ENCODE data around the gene SMARCA1. TPM values are rescaled to one million over a fixed set of nuclear protein-coding genes. Genes with fewer than 3 reads are reported as not detected.

Gene SMARCA1
- total RNA-seq, 2 experiments from 2014 or later = not detected

GRCh38 chrX:129403974-129404669 is 119.2 kb downstream of the SMARCA1 start:
- Mint-ChIP-seq H3K4me3 (no peak overlapping the region), H3K9me3 (no peaks in the 10 kb centered on the region), H3K4me1 (no peaks in the 10 kb centered on the region), H3K27ac (no peak overlapping the region), H3K27me3 (no peaks in the 10 kb centered on the region), H3K36me3 (ENCODE audit: low read depth) (no peaks in the 10 kb centered on the region)
- CTCF ChIA-PET = no interaction called here
- no peak for DNase-seq
- POLR2A ChIA-PET = no interaction called here

Other genes with a start within 250 kb of the SMARCA1 start
- gene OCRL, start 16.8 kb upstream of the SMARCA1 start, total RNA-seq = 1 to 10 TPM; 1.9 to 2.1 TPM
- gene APLN, start 131.5 kb upstream of the SMARCA1 start, total RNA-seq = under 1 TPM; 0.17 to 0.25 TPM
- gene XPNPEP2, start 215.5 kb upstream of the SMARCA1 start, total RNA-seq = 1 to 10 TPM; 1.1 to 1.3 TPM